ENCODE data around the gene TMEM183A.

The TMEM183A gene

DNA sequence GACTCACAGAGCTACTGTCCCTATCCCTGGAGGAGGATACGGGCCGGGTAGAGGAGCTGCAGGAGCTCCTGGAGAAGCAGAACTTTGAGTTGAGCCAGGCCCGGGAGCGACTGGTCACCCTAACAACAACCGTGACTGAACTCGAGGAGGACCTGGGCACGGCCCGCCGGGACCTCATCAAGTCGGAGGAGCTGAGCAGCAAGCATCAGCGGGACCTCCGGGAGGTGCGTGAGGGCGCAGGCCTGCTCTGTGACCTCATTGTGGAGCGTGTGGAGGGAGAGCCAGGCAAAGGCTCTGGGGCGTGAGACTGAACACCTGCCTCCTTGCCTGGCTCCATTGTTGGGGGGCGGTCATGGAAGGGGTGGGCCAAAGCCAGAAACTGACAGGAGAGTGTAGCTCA lies 38.2 kb downstream of the TMEM183A start:
- Histone ChIP-seq H2AFZ (no peak overlapping the region), H3K4me2 (ENCODE audit: low read length) (no peak overlapping the region), H3K27ac (no peak overlapping the region), H3K79me2 (no peaks in the 10 kb centered on the region), H3K9me3 (ENCODE audit: control insufficient read depth, low read length) (no peaks in the 10 kb centered on the region), H3K4me3 (ENCODE audit: low read depth, low read length) (no peak overlapping the region), H3K4me1 (no peaks in the 10 kb centered on the region), H3K9ac (no peak overlapping the region), H3K36me3 (ENCODE audit: control insufficient read depth, insufficient read depth, low read length) (no peaks in the 10 kb centered on the region), H3K27me3 (ENCODE audit: control insufficient read depth, insufficient read depth, low read length) (no peaks in the 10 kb centered on the region)
- TF ChIP-seq, protein P1, sequence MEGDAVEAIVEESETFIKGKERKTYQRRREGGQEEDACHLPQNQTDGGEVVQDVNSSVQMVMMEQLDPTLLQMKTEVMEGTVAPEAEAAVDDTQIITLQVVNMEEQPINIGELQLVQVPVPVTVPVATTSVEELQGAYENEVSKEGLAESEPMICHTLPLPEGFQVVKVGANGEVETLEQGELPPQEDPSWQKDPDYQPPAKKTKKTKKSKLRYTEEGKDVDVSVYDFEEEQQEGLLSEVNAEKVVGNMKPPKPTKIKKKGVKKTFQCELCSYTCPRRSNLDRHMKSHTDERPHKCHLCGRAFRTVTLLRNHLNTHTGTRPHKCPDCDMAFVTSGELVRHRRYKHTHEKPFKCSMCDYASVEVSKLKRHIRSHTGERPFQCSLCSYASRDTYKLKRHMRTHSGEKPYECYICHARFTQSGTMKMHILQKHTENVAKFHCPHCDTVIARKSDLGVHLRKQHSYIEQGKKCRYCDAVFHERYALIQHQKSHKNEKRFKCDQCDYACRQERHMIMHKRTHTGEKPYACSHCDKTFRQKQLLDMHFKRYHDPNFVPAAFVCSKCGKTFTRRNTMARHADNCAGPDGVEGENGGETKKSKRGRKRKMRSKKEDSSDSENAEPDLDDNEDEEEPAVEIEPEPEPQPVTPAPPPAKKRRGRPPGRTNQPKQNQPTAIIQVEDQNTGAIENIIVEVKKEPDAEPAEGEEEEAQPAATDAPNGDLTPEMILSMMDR (IDR thresholded peaks at IDR 0.05): no peak

DNA sequence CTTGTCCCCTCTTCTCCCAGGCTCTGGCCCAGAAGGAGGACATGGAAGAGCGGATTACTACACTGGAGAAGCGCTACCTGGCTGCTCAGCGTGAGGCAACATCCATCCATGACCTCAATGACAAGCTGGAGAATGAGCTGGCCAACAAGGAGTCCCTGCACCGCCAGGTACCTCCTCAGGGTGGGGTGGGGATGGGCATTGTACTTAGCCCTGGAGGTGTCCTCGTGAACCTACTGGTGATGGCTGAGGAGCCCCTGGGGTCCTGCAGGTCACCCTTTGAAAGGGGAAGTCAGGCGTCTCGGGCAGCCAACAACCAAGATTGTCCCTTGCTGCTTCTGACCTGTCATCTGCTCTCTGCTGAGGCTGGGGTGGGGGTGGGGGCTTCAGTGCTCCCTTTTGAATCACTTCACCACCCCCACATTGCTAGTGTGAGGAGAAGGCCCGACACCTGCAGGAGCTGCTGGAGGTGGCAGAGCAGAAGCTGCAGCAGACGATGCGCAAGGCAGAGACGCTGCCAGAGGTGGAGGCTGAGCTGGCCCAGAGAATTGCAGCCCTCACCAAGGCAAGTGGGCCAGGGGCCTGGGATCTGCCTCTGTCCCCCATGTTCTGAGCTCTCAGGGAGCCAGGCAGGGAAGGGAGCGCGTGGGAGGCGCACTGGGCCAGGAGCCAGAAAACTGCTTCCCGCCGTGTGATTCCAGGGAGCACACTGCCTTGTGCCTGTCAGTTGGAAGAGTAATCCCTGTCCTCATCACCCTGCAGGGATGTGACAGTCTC lies 38.8 kb downstream of the TMEM183A start:
- Histone ChIP-seq H3K36me3 (ENCODE audit: control insufficient read depth, insufficient read depth, low read length) (no peaks in the 10 kb centered on the region), H3K27ac (no peak overlapping the region)

DNA sequence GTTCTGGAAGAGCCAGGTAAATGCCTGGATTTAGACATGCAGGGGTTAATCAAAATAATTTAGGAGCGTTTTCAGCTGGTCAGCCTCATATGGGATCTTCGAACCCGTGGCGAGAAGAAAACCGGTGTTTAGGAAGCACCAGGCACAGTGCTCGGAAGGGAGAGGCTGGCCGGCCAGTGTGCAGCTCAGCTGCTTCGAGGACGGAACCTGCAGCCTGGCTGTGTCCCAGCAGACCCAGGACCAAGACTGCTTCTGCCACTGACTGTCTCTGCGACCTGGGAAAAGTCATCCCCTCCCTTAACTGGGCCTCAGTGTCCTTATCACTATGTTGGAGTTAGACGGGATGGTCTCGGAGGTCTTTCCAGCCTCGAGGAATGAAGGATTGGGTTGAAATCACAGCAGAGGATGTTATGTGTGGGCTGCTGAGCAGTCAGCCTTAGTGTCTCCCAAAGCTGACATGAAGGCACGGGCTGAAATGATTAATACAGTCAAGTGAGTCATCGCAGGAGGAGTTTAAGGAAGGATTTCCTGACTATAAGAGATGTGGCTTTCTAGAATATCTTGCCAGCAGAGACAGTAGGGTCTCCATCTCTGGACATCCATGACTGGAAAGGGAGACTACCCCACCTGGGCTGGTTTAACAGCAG lies 39.9 kb downstream of the TMEM183A start:
- Histone ChIP-seq H3K36me3 (ENCODE audit: control insufficient read depth, insufficient read depth, low read length) (no peaks in the 10 kb centered on the region), H3K27me3 (ENCODE audit: control insufficient read depth, insufficient read depth, low read length) (no peaks in the 10 kb centered on the region), H3K27ac (no peak overlapping the region), H2AFZ (no peak overlapping the region), H3K9me3 (ENCODE audit: control insufficient read depth, low read length) (no peaks in the 10 kb centered on the region), H3K4me3 (ENCODE audit: low read depth, low read length) (no peak overlapping the region), H3K4me2 (ENCODE audit: low read length) (no peak overlapping the region), H3K79me2 (no peaks in the 10 kb centered on the region), H3K9ac (no peak overlapping the region), H3K4me1 (no peaks in the 10 kb centered on the region)
- TF ChIP-seq, protein P1 (IDR thresholded peaks at IDR 0.05): no peak

More for the DNA sequence above, 38.8 kb downstream of the TMEM183A start:
- H3K4me3 ChIP-seq (ENCODE audit: low read depth, low read length): no peak overlapping the region
- no peak overlapping the region for H3K9ac ChIP-seq
- H3K9me3 ChIP-seq (ENCODE audit: control insufficient read depth, low read length): no peaks in the 10 kb centered on the region
- H3K4me1 ChIP-seq: no peaks in the 10 kb centered on the region
- TF ChIP-seq, protein P1 (IDR thresholded peaks at IDR 0.05): no peak
- no peak overlapping the region for H3K4me2 ChIP-seq (ENCODE audit: low read length)
- H2AFZ ChIP-seq: no peak overlapping the region
- no peaks in the 10 kb centered on the region for H3K27me3 ChIP-seq (ENCODE audit: control insufficient read depth, insufficient read depth, low read length)
- H3K79me2 ChIP-seq: no peaks in the 10 kb centered on the region

GRCh38 chr1:203048086-203048485 lies 40.9 kb downstream of the TMEM183A start:
- Histone ChIP-seq H3K4me1 (no peaks in the 10 kb centered on the region), H3K27ac (no peak overlapping the region), H2AFZ (no peak overlapping the region), H3K79me2 (no peaks in the 10 kb centered on the region), H3K9ac (no peak overlapping the region), H3K4me3 (ENCODE audit: low read depth, low read length) (no peak overlapping the region), H3K4me2 (ENCODE audit: low read length) (no peak overlapping the region), H3K36me3 (ENCODE audit: control insufficient read depth, insufficient read depth, low read length) (no peaks in the 10 kb centered on the region), H3K27me3 (ENCODE audit: control insufficient read depth, insufficient read depth, low read length) (no peaks in the 10 kb centered on the region), H3K9me3 (ENCODE audit: control insufficient read depth, low read length) (no peaks in the 10 kb centered on the region)
- TF ChIP-seq, protein P1 (IDR thresholded peaks at IDR 0.05): no peak

Measured in parathyroid adenoma (tissue), 2 donors.